ENCODE measurements around the gene TMTC2. TPM values are rescaled to one million over a fixed set of nuclear protein-coding genes. Genes with fewer than 3 reads are reported as not detected.

TMTC2 gene
- total RNA-seq, 4 donors from 2014 or later: 18.8 to 30.7 (median 21.0) TPM

DNA sequence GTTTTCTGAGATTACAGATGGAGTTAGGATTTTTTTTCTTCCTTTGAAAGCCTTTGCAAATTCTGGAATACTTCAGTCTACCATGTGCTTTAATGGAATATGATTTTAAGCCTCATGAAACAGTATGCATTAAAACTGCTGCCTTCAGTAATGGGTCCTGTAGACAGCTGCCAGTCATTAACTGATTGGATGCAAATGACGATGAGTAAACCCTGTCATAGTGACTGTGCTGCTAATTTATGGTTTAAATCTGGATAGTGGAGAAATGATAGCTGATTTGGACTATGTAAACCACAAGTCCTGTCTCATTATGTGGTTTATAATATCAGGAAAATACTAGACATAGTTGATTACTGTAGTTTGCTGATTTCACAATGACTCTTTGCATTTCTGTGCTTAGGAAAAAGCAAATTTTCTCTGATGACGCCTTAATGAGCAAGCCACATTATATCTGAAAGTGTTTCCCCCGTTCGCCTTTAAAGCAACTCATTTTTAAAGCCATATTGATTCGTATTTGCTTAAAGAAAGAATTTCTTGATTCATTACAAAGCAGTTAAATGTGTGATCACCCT, 217.6 kb downstream of the TMTC2 start:
- Histone ChIP-seq H3K4me3 (replicated peaks in 1 of 3) (no peak overlapping the region), H3K36me3 (no peaks in the 10 kb centered on the region), H3K9me3 (no peaks in the 10 kb centered on the region), H3K4me1 (no peaks in the 10 kb centered on the region), H3K27ac (no peak overlapping the region), H3K27me3 (no peaks in the 10 kb centered on the region)
- intact Hi-C loops (cut with DNase I): no loop called here
- 94 to 97% methylated on average over 5 of the region's 5 CpGs for WGBS, 2 donors
- TF ChIP-seq, protein P1, sequence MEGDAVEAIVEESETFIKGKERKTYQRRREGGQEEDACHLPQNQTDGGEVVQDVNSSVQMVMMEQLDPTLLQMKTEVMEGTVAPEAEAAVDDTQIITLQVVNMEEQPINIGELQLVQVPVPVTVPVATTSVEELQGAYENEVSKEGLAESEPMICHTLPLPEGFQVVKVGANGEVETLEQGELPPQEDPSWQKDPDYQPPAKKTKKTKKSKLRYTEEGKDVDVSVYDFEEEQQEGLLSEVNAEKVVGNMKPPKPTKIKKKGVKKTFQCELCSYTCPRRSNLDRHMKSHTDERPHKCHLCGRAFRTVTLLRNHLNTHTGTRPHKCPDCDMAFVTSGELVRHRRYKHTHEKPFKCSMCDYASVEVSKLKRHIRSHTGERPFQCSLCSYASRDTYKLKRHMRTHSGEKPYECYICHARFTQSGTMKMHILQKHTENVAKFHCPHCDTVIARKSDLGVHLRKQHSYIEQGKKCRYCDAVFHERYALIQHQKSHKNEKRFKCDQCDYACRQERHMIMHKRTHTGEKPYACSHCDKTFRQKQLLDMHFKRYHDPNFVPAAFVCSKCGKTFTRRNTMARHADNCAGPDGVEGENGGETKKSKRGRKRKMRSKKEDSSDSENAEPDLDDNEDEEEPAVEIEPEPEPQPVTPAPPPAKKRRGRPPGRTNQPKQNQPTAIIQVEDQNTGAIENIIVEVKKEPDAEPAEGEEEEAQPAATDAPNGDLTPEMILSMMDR (IDR thresholded peaks at IDR 0.05): no peak
- no peak for TF ChIP-seq POLR2A (IDR thresholded peaks at IDR 0.05)
- no peak for DNase-seq

DNA sequence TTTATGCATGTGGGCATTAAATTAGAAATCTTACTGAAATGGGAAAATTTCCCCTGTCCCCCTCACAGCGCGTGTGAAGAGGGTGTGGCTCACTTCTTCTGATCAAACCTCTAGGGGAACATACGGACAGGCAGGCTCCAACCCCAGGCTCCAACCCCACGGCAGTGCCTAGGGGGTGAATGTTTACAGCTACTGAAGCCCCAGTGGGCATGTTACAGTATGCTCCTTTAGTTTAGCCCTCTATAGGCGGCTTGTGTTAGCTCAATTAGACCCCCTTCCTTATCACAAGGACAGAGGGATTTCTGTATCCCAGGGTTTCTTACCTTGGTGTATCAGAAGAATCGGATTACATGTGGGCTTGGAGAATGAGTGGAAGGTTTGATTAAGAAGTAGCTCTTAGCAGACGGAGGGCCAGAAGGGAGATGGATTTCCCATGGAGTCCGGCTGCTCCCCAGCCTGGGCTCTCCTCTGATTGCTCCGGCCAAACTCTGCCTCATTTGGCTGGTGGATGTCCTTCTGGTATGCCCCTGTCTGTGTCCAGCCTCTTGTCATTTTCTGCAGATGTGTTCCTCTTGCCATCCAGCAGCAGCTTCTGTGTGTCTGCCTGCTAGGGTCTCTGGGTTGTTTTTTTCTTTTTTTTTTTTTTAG, 223.7 kb downstream of the TMTC2 start:
- no peak overlapping the region for H3K4me3 ChIP-seq (replicated peaks in 1 of 3)

DNA sequence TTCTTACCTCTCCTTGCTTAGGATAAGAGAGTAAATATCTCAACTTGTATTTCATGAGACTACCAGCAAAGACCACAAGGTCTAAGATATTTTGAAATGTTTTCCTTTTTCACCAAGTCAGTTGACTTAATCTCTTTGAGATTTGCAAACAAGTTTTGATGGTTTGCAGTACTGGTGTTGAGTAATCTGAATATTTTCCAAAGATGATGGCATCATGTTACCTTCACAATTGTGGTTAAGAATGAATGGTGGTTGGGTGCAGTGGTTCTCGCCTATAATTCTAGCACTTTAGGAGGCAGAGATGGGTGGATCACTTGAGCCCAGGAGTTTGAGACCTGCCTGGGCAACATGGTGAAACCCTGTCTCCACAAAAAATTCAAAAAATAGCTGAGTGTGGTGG, 225.7 kb downstream of the TMTC2 start:
- intact Hi-C loops (cut with DNase I): no loop called here
- no peak for DNase-seq
- no peak overlapping the region for H3K27ac ChIP-seq
- TF ChIP-seq POLR2A (IDR thresholded peaks at IDR 0.05): no peak
- TF ChIP-seq, protein P1 (IDR thresholded peaks at IDR 0.05): no peak
- H3K4me3 ChIP-seq (replicated peaks in 1 of 3): no peak overlapping the region
- H3K9me3 ChIP-seq: no peaks in the 10 kb centered on the region
- WGBS, 2 donors: 100% methylated on average over 1 of the region's 1 CpG
- H3K36me3 ChIP-seq: no peaks in the 10 kb centered on the region
- no peaks in the 10 kb centered on the region for H3K4me1 ChIP-seq
- no peaks in the 10 kb centered on the region for H3K27me3 ChIP-seq

More for the DNA sequence above, 223.7 kb downstream of the TMTC2 start:
- no peak for DNase-seq
- Histone ChIP-seq H3K9me3 (no peaks in the 10 kb centered on the region), H3K27ac (no peak overlapping the region), H3K27me3 (no peaks in the 10 kb centered on the region), H3K4me1 (no peaks in the 10 kb centered on the region), H3K36me3 (no peaks in the 10 kb centered on the region)
- WGBS, 2 donors: 89 to 92% methylated on average over 9 of the region's 9 CpGs
- intact Hi-C loops (cut with DNase I): no loop called here
- TF ChIP-seq, protein P1 (IDR thresholded peaks at IDR 0.05): no peak
- no peak for TF ChIP-seq POLR2A (IDR thresholded peaks at IDR 0.05)

DNA sequence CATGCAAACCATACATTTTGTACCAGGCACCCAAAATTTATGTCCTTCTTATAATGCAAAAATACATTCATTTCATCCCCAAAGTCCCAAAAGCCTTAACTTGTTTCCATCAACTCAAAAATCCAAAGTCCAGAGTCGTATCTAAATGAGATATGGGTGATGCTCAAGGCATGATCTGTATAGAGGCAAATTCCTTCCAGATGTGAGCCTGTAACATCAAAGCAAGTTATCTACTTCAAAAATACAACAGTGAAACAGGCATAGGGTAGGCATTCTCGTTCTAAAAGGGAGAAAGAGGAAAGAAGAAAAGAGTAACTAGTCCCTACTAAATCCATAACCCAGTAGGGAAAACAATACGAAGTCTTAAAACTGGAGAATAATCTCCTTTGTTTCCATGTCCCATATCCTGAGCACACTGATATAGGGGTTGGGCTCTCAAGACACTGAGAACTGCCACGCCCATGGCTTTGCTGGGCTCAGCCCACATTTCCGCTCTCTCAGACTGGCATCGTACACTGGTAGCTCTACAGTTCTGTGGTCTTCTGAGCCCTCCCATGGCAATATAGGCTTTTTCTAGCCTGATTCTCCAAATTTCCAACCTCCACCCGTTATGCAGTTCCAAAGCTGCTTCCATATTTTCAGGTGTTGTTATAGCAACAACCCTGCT, 232.8 kb downstream of the TMTC2 start:
- no peaks in the 10 kb centered on the region for H3K4me1 ChIP-seq
- H3K4me3 ChIP-seq (replicated peaks in 1 of 3): no peak overlapping the region
- DNase-seq: no peak
- TF ChIP-seq POLR2A (IDR thresholded peaks at IDR 0.05): no peak
- TF ChIP-seq, protein P1 (IDR thresholded peaks at IDR 0.05): no peak
- no peaks in the 10 kb centered on the region for H3K27me3 ChIP-seq
- H3K9me3 ChIP-seq: no peaks in the 10 kb centered on the region
- 93 to 94% methylated on average over 7 of the region's 7 CpGs for WGBS, 2 donors
- no peak overlapping the region for H3K27ac ChIP-seq
- intact Hi-C loops (cut with DNase I): no loop called here
- no peaks in the 10 kb centered on the region for H3K36me3 ChIP-seq

DNA sequence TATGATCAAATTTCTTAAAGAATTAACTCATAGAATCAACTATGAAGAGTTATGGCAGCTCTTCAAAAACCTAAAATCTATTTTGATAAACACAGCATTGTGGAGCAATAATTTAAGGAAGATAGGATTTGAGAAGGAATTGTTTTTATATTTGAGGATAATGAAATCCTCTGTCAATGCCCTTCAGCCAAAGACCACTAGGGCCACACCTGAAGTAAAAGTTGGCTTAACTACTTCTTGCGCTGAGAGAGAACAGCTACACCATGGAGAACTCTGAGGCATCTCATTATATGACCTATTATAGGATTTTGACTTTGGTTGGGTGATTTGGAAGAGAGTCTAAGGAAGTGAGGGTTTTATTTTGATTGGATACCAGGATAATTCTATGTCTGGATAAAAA, 237.2 kb downstream of the TMTC2 start:
- no peaks in the 10 kb centered on the region for H3K36me3 ChIP-seq
- H3K27me3 ChIP-seq: no peaks in the 10 kb centered on the region
- TF ChIP-seq, protein P1 (IDR thresholded peaks at IDR 0.05): no peak
- TF ChIP-seq POLR2A (IDR thresholded peaks at IDR 0.05): no peak
- DNase-seq: no peak
- H3K9me3 ChIP-seq: no peaks in the 10 kb centered on the region
- WGBS, 2 donors: 100% methylated on average over 1 of the region's 1 CpG
- no peaks in the 10 kb centered on the region for H3K4me1 ChIP-seq
- H3K4me3 ChIP-seq (replicated peaks in 1 of 3): no peak overlapping the region
- intact Hi-C loops (cut with DNase I): no loop called here
- no peak overlapping the region for H3K27ac ChIP-seq
